WTC11 (cell line): ENCODE data around the gene RPL38.

Source experiments
- AR ChIP-seq: fragments of 250-450 bp; sonication (Bioruptor Pico); IDR thresholded peaks from 2 replicates; pipeline ENCODE4 v1.9.0; 2021; ENCODE audit warnings: mild to moderate bottlenecking
- ESRRA ChIP-seq: sonication (generic); formaldehyde crosslinking; IDR thresholded peaks from 2 replicates; pipeline ENCODE4 v1.8.1; 2022; ENCODE audit warnings: mild to moderate bottlenecking, missing genetic modification reagents, borderline replicate concordance
- FOXJ3 ChIP-seq: sonication (generic); formaldehyde crosslinking; IDR thresholded peaks from 2 replicates; pipeline ENCODE4 v1.9.0; 2021; ENCODE audit warnings: missing genetic modification reagents, mild to moderate bottlenecking, borderline replicate concordance
- HMGA2 ChIP-seq: fragments of 250-450 bp; sonication (Bioruptor Pico); IDR thresholded peaks from 2 replicates; pipeline ENCODE4 v1.4.0; 2021; ENCODE audit warnings: mild to moderate bottlenecking, moderate library complexity
- MAX ChIP-seq: sonication (generic); formaldehyde crosslinking; IDR thresholded peaks from 2 replicates; pipeline ENCODE4 v1.8.0; 2022; ENCODE audit warnings: mild to moderate bottlenecking, missing genetic modification reagents
- NR3C1 ChIP-seq: sonication (generic); formaldehyde crosslinking; conservative IDR thresholded peaks from 2 replicates; pipeline ENCODE4 v1.8.1; 2023; ENCODE audit warnings: low read depth, mild to moderate bottlenecking, missing genetic modification reagents
- TF ChIP-seq, protein P1 (sequence below): fragments of 200-600 bp; IDR thresholded peaks from 2 replicates; pipeline ENCODE4 v1.8.0; 2022; ENCODE audit warnings: antibody characterized with exemption
- TF ChIP-seq, protein P2 (sequence below): sonication (generic); formaldehyde crosslinking; IDR thresholded peaks from 2 replicates; pipeline ENCODE4 v1.8.1; 2022; ENCODE audit warnings: mild to moderate bottlenecking, missing genetic modification reagents, moderate library complexity, borderline replicate concordance
- TF ChIP-seq, protein P3 (sequence below): sonication (generic); formaldehyde crosslinking; IDR thresholded peaks from 2 replicates; pipeline ENCODE4 v1.8.0; 2023; ENCODE audit warnings: mild to moderate bottlenecking, missing genetic modification reagents
- TF ChIP-seq, protein P4 (sequence below): sonication (generic); formaldehyde crosslinking; IDR thresholded peaks from 2 replicates; pipeline ENCODE4 v1.8.1; 2022; ENCODE audit warnings: low read depth, missing genetic modification reagents, borderline replicate concordance

DNA sequence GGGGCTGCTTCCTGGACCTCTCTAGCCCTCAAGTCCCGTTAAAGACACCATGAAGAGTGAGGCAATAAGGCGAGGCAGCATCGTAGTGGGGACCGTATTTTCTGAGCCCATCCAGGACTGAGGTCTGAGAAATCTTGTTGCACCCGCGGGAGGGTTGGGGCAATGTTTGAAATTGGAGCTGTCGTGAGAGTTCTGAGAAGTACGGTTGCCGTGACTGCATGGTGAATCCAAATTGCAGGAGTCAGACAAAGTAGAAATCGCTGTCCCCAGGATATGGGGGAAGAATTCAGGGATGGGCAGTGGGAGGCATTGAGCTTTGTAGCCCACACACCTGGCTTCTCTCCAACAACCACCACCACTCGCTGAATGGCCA is 42.0 kb upstream of the RPL38 start:
- TF ChIP-seq, protein P1, sequence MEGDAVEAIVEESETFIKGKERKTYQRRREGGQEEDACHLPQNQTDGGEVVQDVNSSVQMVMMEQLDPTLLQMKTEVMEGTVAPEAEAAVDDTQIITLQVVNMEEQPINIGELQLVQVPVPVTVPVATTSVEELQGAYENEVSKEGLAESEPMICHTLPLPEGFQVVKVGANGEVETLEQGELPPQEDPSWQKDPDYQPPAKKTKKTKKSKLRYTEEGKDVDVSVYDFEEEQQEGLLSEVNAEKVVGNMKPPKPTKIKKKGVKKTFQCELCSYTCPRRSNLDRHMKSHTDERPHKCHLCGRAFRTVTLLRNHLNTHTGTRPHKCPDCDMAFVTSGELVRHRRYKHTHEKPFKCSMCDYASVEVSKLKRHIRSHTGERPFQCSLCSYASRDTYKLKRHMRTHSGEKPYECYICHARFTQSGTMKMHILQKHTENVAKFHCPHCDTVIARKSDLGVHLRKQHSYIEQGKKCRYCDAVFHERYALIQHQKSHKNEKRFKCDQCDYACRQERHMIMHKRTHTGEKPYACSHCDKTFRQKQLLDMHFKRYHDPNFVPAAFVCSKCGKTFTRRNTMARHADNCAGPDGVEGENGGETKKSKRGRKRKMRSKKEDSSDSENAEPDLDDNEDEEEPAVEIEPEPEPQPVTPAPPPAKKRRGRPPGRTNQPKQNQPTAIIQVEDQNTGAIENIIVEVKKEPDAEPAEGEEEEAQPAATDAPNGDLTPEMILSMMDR, result no peak
- TF ChIP-seq, protein P2, sequence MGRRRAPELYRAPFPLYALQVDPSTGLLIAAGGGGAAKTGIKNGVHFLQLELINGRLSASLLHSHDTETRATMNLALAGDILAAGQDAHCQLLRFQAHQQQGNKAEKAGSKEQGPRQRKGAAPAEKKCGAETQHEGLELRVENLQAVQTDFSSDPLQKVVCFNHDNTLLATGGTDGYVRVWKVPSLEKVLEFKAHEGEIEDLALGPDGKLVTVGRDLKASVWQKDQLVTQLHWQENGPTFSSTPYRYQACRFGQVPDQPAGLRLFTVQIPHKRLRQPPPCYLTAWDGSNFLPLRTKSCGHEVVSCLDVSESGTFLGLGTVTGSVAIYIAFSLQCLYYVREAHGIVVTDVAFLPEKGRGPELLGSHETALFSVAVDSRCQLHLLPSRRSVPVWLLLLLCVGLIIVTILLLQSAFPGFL (CRISPR knock-in tag), result no peak
- TF ChIP-seq, protein P3, sequence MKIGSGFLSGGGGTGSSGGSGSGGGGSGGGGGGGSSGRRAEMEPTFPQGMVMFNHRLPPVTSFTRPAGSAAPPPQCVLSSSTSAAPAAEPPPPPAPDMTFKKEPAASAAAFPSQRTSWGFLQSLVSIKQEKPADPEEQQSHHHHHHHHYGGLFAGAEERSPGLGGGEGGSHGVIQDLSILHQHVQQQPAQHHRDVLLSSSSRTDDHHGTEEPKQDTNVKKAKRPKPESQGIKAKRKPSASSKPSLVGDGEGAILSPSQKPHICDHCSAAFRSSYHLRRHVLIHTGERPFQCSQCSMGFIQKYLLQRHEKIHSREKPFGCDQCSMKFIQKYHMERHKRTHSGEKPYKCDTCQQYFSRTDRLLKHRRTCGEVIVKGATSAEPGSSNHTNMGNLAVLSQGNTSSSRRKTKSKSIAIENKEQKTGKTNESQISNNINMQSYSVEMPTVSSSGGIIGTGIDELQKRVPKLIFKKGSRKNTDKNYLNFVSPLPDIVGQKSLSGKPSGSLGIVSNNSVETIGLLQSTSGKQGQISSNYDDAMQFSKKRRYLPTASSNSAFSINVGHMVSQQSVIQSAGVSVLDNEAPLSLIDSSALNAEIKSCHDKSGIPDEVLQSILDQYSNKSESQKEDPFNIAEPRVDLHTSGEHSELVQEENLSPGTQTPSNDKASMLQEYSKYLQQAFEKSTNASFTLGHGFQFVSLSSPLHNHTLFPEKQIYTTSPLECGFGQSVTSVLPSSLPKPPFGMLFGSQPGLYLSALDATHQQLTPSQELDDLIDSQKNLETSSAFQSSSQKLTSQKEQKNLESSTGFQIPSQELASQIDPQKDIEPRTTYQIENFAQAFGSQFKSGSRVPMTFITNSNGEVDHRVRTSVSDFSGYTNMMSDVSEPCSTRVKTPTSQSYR (CRISPR knock-in tag), result no peak
- no peak for TF ChIP-seq FOXJ3 (CRISPR knock-in tag)
- TF ChIP-seq, protein P4, sequence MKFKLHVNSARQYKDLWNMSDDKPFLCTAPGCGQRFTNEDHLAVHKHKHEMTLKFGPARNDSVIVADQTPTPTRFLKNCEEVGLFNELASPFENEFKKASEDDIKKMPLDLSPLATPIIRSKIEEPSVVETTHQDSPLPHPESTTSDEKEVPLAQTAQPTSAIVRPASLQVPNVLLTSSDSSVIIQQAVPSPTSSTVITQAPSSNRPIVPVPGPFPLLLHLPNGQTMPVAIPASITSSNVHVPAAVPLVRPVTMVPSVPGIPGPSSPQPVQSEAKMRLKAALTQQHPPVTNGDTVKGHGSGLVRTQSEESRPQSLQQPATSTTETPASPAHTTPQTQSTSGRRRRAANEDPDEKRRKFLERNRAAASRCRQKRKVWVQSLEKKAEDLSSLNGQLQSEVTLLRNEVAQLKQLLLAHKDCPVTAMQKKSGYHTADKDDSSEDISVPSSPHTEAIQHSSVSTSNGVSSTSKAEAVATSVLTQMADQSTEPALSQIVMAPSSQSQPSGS (CRISPR knock-in tag), result no peak
- no peak for TF ChIP-seq ESRRA (CRISPR knock-in tag)
- TF ChIP-seq HMGA2 (CRISPR knock-in tag), result no peak
- TF ChIP-seq AR (CRISPR knock-in tag), result no peak
- no peak for TF ChIP-seq NR3C1 (CRISPR knock-in tag)
- no peak for TF ChIP-seq MAX (CRISPR knock-in tag)
